Iris pigment epithelial cell (primary cell): ENCODE data around the gene ANGPTL7.
A peak's percentile ranks its signal among the peaks of the same experiment; 100 is the strongest.

ENCODE experiments used
- DNase-seq: peaks from one replicate; pipeline ENCODE4 v3.0.0-alpha.2; 2011; ENCODE audit warnings: low read depth

Gene ANGPTL7

GRCh38 chr1:11204396-11205190 is 15.4 kb downstream of the ANGPTL7 start:
- DNase-seq: no peak

- no peak for DNase-seq
Measured at GRCh38 chr1:11207898-11208611, 18.9 kb downstream of the ANGPTL7 start.

GRCh38 chr1:11211461-11211860 is 22.3 kb downstream of the ANGPTL7 start:
- no peak for DNase-seq

GRCh38 chr1:11211925-11212587 is 22.9 kb downstream of the ANGPTL7 start:
- no peak for DNase-seq

- no peak for DNase-seq
Measured at GRCh38 chr1:11214698-11215380, 25.7 kb downstream of the ANGPTL7 start.

- DNase-seq: no peak
Measured at GRCh38 chr1:11215381-11216005, 26.3 kb downstream of the ANGPTL7 start.

- DNase-seq: no peak
Measured at GRCh38 chr1:11216074-11216473, 26.9 kb downstream of the ANGPTL7 start.

GRCh38 chr1:11227106-11228077 is 38.2 kb downstream of the ANGPTL7 start:
- DNase-seq: peak; percentile 35

- peak; percentile 28 for DNase-seq
Measured at GRCh38 chr1:11229203-11229602, 40.0 kb downstream of the ANGPTL7 start.

- no peak for DNase-seq
Measured at GRCh38 chr1:11233208-11233607, 44.1 kb downstream of the ANGPTL7 start.

- DNase-seq: no peak
Measured at GRCh38 chr1:11237356-11237755, 48.2 kb downstream of the ANGPTL7 start.

GRCh38 chr1:11238311-11238710 is 49.2 kb downstream of the ANGPTL7 start:
- no peak for DNase-seq

- DNase-seq: no peak
Measured at GRCh38 chr1:11245248-11245647, 56.1 kb downstream of the ANGPTL7 start.
